A549 (cell line): ENCODE results near the gene STK16. TPM values are rescaled to one million over a fixed set of nuclear protein-coding genes. Genes with fewer than 3 reads are reported as not detected.

ENCODE experiments used
- ATAC-seq, 2 experiments: fragments of 200-7000 bp in 1 of 2; fragments of >200 bp in 1 of 2; cut with Nextera tagmentation in 1 of 2; cut with Tn5 transposase in 1 of 2; 3 replicates each; pipeline versions ENCODE4 v1.8.0 to v1.9.1; 2018 to 2020; ENCODE audit warnings: mild to moderate bottlenecking in 1 of 2, moderate library complexity in 1 of 2
- CTCF ChIA-PET: fragments of 300-600 bp; sonication (Branson Sonifier 250); formaldehyde crosslinking; extraction: SDS; loops from one replicate; lab custom pipeline; 2021; ENCODE audit warnings: antibody characterized with exemption, inconsistent platforms; lab: Yijun Ruan, JAX
- POLR2A ChIA-PET: fragments of 350-600 bp; formaldehyde crosslinking; extraction: SDS; loops from one replicate; lab custom pipeline; 2021; ENCODE audit warnings: antibody characterized with exemption, inconsistent platforms; lab: Yijun Ruan, JAX
- DNase-seq, 2 experiments: peaks; one replicate each; pipeline versions ENCODE4 v3.0.0 to v3.0.0-alpha.2; 2011 to 2016; ENCODE audit warnings: low read depth in 1 of 2, low spot score in 1 of 2
- FAIRE-seq: peaks from 2 replicates; lab custom pipeline; 2011; peaks lifted over from hg19 to GRCh38; lab: Jason Lieb, UNC
- H3K27ac ChIP-seq, 2 experiments: fragments of >200 bp; sonication (Bioruptor Twin); formaldehyde crosslinking; 3 replicates each; pipeline ENCODE4 v1.5.1; 2016 to 2017
- H3K4me1 ChIP-seq: fragments of >200 bp; sonication (Bioruptor Twin); formaldehyde crosslinking; 3 replicates; pipeline ENCODE4 v1.6.1; 2016
- H3K4me2 ChIP-seq: fragments of >200 bp; sonication (Bioruptor Twin); formaldehyde crosslinking; 3 replicates; pipeline ENCODE4 v1.6.1; 2016
- H3K4me3 ChIP-seq: fragments of >200 bp; sonication (Bioruptor Twin); formaldehyde crosslinking; 3 replicates; pipeline ENCODE4 v1.5.1; 2016
- H3K9me3 ChIP-seq: fragments of >200 bp; sonication (Bioruptor Twin); formaldehyde crosslinking; 3 replicates; pipeline ENCODE4 v1.6.1; 2016
- BHLHE40 ChIP-seq: IDR thresholded peaks from 2 replicates; pipeline ENCODE4 v1.6.1; 2012; ENCODE audit warnings: low read depth, low read length, inconsistent platforms
- CBX2 ChIP-seq: fragments of 200-600 bp; sonication (generic); IDR thresholded peaks from 2 replicates; pipeline ENCODE4 v1.6.1; 2016; ENCODE audit warnings: low read depth, mild to moderate bottlenecking, borderline replicate concordance
- CHD2 ChIP-seq: fragments of 150-350 bp; IDR thresholded peaks from 2 replicates; pipeline ENCODE4 v1.6.1; 2014; ENCODE audit warnings: low read length; ENCODE audit not compliant: partially characterized antibody
- EP300 ChIP-seq, 2 experiments: fragments of >200 bp; sonication (Bioruptor Twin); formaldehyde crosslinking; IDR thresholded peaks; 2 replicates in 1 of 2; 3 replicates in 1 of 2; pipeline ENCODE4 v1.6.1; 2016 to 2017
- ESRRA ChIP-seq: fragments of 150-350 bp; IDR thresholded peaks from 2 replicates; pipeline ENCODE4 v1.6.1; 2014; ENCODE audit warnings: mild to moderate bottlenecking, low read length, borderline replicate concordance
- FOSL2 ChIP-seq, 2 experiments: fragments of 450-650 bp in 1 of 2; fragments of >200 bp in 1 of 2; sonication (Bioruptor Twin) in 1 of 2; formaldehyde crosslinking; IDR thresholded peaks; 2 replicates each; pipeline versions ENCODE4 v1.5.0 to v1.6.1; 2016 to 2020; ENCODE audit warnings: mild to moderate bottlenecking in 1 of 2, moderate library complexity in 1 of 2
- HEYL ChIP-seq: fragments of 250-450 bp; sonication (Bioruptor Pico); IDR thresholded peaks from 2 replicates; pipeline ENCODE4 v1.8.0; 2021; ENCODE audit warnings: mild to moderate bottlenecking, moderate library complexity
- HOXB5 ChIP-seq: fragments of 250-450 bp; sonication (Bioruptor Pico); IDR thresholded peaks from 2 replicates; pipeline ENCODE4 v1.5.0; 2020; ENCODE audit warnings: mild to moderate bottlenecking, moderate library complexity
- KDM1A ChIP-seq: fragments of 200-600 bp; sonication (generic); IDR thresholded peaks from 2 replicates; pipeline ENCODE4 v1.6.1; 2016; ENCODE audit warnings: low read depth, mild to moderate bottlenecking
- MAFK ChIP-seq: fragments of 450-650 bp; IDR thresholded peaks from 2 replicates; pipeline ENCODE4 v1.6.1; 2014; ENCODE audit not compliant: partially characterized antibody
- MAZ ChIP-seq: fragments of 150-350 bp; IDR thresholded peaks from 2 replicates; pipeline ENCODE4 v1.6.1; 2014; ENCODE audit warnings: antibody characterized with exemption, low read depth, low read length, borderline replicate concordance
- PHF8 ChIP-seq: fragments of 200-600 bp; sonication (generic); IDR thresholded peaks from 2 replicates; pipeline ENCODE4 v1.6.1; 2016; ENCODE audit warnings: low read depth, mild to moderate bottlenecking, antibody characterized with exemption, moderate library complexity, borderline replicate concordance
- POLR2A ChIP-seq: IDR thresholded peaks from 2 replicates; pipeline ENCODE4 v1.6.1; 2012; ENCODE audit warnings: mild to moderate bottlenecking, low read length
- POLR2AphosphoS2 ChIP-seq: conservative IDR thresholded peaks from 2 replicates; pipeline ENCODE4 v1.6.1; 2012; ENCODE audit warnings: low read length, improper control_type of control experiment, inconsistent platforms
- RNF2 ChIP-seq: fragments of 200-600 bp; sonication (generic); IDR thresholded peaks from 2 replicates; pipeline ENCODE4 v1.6.1; 2016; ENCODE audit warnings: low read depth, mild to moderate bottlenecking, antibody characterized with exemption, moderate library complexity, borderline replicate concordance
- SMC3 ChIP-seq: fragments of >200 bp; sonication (Bioruptor Twin); formaldehyde crosslinking; IDR thresholded peaks from 3 replicates; pipeline ENCODE4 v1.6.1; 2018; ENCODE audit warnings: inconsistent platforms
- TFCP2L1 ChIP-seq: fragments of 250-450 bp; sonication (Bioruptor Pico); IDR thresholded peaks from 2 replicates; pipeline ENCODE4 v1.5.0; 2021; ENCODE audit warnings: mild to moderate bottlenecking
- TP53 ChIP-seq: fragments of 250-450 bp; sonication (Bioruptor Pico); IDR thresholded peaks from 2 replicates; pipeline ENCODE4 v1.5.0; 2021; ENCODE audit warnings: mild to moderate bottlenecking, moderate library complexity
- WGBS: methylation state at CpG from one replicate; pipeline ENCODE4 v1.1.6; 2017; ENCODE audit errors: missing lambda C conversion rate; 5-methylcytosine and 5-hydroxymethylcytosine counted together
- polyA plus RNA-seq, 4 experiments: library from polyadenylated mRNA; depleted of rRNA in 3 of 4; stranded (reverse); fragments of >200 nt; fragmentation: RNase III in 1 of 4; extraction: RNeasy Plus Mini Kit Qiagen cat#74134 plus additional on column Dnase treatment in 1 of 4; gene quantifications; 2 replicates in 3 of 4; 3 replicates in 1 of 4; pipeline ENCODE4 v1.2.3, GENCODE V29; 2011 to 2017
- TF ChIP-seq, protein P1 (sequence below): fragments of 150-350 bp; IDR thresholded peaks from 2 replicates; pipeline ENCODE4 v1.6.1; 2014; ENCODE audit warnings: low read depth, mild to moderate bottlenecking, low read length
- TF ChIP-seq, protein P2 (sequence below): fragments of >200 bp; sonication (Bioruptor Twin); formaldehyde crosslinking; IDR thresholded peaks from 2 replicates; pipeline ENCODE4 v1.6.1; 2016
- TF ChIP-seq, protein P3 (sequence below): fragments of 250-450 bp; sonication (Bioruptor Pico); IDR thresholded peaks from 2 replicates; pipeline ENCODE4 v1.5.0; 2020; ENCODE audit warnings: low read depth, mild to moderate bottlenecking, moderate library complexity
- TF ChIP-seq, protein P4 (sequence below): IDR thresholded peaks from 2 replicates; pipeline ENCODE4 v1.6.1; 2012; ENCODE audit warnings: low read depth, borderline replicate concordance
- TF ChIP-seq, protein P5 (sequence below): fragments of >200 bp; sonication (Bioruptor Twin); formaldehyde crosslinking; IDR thresholded peaks from 3 replicates; pipeline ENCODE4 v1.5.1; 2016
- TF ChIP-seq, protein P6 (sequence below): fragments of 200-600 bp; sonication (generic); IDR thresholded peaks from 2 replicates; pipeline ENCODE4 v1.6.1; 2016; ENCODE audit warnings: antibody characterized with exemption, mild to moderate bottlenecking, moderate library complexity

STK16 gene
- polyA plus RNA-seq, 2 of the 4 experiments (the other 2 are of a cell fraction): 37.0 to 43.3 TPM

DNA sequence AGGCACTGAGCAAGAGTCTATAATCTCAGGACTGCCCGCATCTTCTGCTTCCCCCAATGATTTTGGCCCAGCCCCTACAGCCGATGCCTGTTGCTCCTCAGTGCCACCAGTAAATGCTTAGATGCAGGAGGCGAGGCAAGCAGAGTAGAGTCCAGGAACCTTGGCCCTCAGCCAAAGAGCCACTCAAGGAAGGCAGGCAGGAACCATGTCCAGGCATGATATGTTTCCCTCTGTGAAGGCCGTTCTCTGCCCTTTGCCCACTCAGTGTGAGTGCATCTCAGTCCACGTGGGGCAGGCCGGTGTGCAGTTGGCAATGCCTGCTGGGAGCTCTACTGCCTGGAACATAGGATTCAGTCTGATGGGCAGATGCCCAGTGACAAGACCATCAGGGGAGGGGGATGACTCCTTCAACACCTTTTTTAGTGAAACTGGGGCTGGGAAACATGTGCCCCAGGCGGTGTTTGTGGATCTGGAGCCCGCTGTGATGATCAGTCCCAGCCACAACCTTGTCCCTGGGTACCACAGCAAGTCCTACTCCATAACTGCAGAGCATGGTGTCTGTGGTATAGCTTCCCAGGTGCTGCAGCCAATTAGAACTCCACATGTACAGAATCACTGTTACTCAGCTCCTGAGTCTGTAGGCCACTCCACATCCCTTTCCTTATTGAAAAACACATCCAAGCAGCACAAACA is 24.2 kb downstream of the STK16 start:
- peak overlapping the region; percentile 33 for H3K4me2 ChIP-seq
- FAIRE-seq (no peak), DNase-seq (no peak), ATAC-seq (no peak)
- no peak overlapping the region for H3K4me3 ChIP-seq
- POLR2A ChIA-PET: no interaction called here
- no peaks in the 10 kb centered on the region for H3K9me3 ChIP-seq
- H3K27ac ChIP-seq: peak overlapping the region; percentile 29 to 96; a peak in 5 of 6 replicates
- no peak for TF ChIP-seq KDM1A
- TF ChIP-seq, protein P1, sequence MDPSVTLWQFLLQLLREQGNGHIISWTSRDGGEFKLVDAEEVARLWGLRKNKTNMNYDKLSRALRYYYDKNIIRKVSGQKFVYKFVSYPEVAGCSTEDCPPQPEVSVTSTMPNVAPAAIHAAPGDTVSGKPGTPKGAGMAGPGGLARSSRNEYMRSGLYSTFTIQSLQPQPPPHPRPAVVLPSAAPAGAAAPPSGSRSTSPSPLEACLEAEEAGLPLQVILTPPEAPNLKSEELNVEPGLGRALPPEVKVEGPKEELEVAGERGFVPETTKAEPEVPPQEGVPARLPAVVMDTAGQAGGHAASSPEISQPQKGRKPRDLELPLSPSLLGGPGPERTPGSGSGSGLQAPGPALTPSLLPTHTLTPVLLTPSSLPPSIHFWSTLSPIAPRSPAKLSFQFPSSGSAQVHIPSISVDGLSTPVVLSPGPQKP: no peak
- TF ChIP-seq, protein P2, sequence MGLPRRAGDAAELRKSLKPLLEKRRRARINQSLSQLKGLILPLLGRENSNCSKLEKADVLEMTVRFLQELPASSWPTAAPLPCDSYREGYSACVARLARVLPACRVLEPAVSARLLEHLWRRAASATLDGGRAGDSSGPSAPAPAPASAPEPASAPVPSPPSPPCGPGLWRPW: no peak
- TF ChIP-seq TFCP2L1: no peak
- TF ChIP-seq HEYL (CRISPR knock-in tag): no peak
- TF ChIP-seq POLR2AphosphoS2: no peak
- no peak for TF ChIP-seq TP53 (CRISPR knock-in tag)
- no peak for TF ChIP-seq EP300 (IDR thresholded peaks at IDR 0.05)
- TF ChIP-seq CHD2: no peak
- WGBS: 81% methylated on average over 8 of the region's 8 CpGs
- CTCF ChIA-PET: interaction anchor here (0.7 to 4.6 kb wide), 9 partner anchors 9 to 978 kb away, joined by 3 to 24 read pairs (median 3); partner anchors contain the start of genes TUBA4A and TUBA4B
- peaks cover 46% of the 10 kb centered on the region for H3K4me1 ChIP-seq

DNA sequence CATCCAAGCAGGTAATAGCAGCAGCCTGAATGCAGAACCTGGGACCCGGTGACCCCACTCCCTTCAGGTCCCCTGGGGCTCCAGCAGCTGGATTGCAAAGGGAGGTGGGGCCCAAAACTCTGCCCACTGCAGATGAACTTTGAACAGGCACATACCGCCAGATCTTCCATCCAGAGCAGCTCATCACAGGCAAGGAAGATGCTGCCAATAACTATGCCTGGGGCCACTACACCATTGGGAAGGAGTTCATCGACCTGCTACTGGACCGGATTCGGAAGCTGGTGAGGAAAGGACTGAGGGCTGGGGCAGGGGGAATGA is 24.7 kb downstream of the STK16 start:
- POLR2A ChIA-PET: interaction anchor here (0.9 kb wide), 1 partner anchor 17 kb away, joined by 11 read pairs; the partner anchor contains the start of gene TUBA4B
- H3K27ac ChIP-seq: peak overlapping the region; percentile 29 to 96; a peak in 5 of 6 replicates

More for the DNA sequence above, 24.7 kb downstream of the STK16 start:
- no peaks in the 10 kb centered on the region for H3K9me3 ChIP-seq
- CTCF ChIA-PET: interaction anchor here (0.7 to 4.6 kb wide), 11 partner anchors 8 to 978 kb away, joined by 3 to 24 read pairs (median 3); partner anchors contain the start of genes TUBA4A and TUBA4B
- DNase-seq (no peak), FAIRE-seq (no peak), ATAC-seq (no peak)
- TF ChIP-seq MAFK (no peak), MAZ (no peak), CBX2 (no peak), PHF8 (no peak), ESRRA (no peak), FOSL2 (IDR thresholded peaks at IDR 0.05) (no peak), FOSL2 (CRISPR knock-in tag; IDR thresholded peaks at IDR 0.05) (no peak), HOXB5 (CRISPR knock-in tag) (no peak), KDM1A (no peak), SMC3 (no peak), POLR2A (no peak), BHLHE40 (no peak), RNF2 (no peak)
- TF ChIP-seq, protein P3, sequence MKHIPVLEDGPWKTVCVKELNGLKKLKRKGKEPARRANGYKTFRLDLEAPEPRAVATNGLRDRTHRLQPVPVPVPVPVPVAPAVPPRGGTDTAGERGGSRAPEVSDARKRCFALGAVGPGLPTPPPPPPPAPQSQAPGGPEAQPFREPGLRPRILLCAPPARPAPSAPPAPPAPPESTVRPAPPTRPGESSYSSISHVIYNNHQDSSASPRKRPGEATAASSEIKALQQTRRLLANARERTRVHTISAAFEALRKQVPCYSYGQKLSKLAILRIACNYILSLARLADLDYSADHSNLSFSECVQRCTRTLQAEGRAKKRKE (CRISPR knock-in tag): no peak
- TF ChIP-seq, protein P4, sequence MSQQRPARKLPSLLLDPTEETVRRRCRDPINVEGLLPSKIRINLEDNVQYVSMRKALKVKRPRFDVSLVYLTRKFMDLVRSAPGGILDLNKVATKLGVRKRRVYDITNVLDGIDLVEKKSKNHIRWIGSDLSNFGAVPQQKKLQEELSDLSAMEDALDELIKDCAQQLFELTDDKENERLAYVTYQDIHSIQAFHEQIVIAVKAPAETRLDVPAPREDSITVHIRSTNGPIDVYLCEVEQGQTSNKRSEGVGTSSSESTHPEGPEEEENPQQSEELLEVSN: no peak
- TF ChIP-seq, protein P5, sequence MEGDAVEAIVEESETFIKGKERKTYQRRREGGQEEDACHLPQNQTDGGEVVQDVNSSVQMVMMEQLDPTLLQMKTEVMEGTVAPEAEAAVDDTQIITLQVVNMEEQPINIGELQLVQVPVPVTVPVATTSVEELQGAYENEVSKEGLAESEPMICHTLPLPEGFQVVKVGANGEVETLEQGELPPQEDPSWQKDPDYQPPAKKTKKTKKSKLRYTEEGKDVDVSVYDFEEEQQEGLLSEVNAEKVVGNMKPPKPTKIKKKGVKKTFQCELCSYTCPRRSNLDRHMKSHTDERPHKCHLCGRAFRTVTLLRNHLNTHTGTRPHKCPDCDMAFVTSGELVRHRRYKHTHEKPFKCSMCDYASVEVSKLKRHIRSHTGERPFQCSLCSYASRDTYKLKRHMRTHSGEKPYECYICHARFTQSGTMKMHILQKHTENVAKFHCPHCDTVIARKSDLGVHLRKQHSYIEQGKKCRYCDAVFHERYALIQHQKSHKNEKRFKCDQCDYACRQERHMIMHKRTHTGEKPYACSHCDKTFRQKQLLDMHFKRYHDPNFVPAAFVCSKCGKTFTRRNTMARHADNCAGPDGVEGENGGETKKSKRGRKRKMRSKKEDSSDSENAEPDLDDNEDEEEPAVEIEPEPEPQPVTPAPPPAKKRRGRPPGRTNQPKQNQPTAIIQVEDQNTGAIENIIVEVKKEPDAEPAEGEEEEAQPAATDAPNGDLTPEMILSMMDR: no peak
- TF ChIP-seq, protein P2: no peak
- TF ChIP-seq, protein P6, sequence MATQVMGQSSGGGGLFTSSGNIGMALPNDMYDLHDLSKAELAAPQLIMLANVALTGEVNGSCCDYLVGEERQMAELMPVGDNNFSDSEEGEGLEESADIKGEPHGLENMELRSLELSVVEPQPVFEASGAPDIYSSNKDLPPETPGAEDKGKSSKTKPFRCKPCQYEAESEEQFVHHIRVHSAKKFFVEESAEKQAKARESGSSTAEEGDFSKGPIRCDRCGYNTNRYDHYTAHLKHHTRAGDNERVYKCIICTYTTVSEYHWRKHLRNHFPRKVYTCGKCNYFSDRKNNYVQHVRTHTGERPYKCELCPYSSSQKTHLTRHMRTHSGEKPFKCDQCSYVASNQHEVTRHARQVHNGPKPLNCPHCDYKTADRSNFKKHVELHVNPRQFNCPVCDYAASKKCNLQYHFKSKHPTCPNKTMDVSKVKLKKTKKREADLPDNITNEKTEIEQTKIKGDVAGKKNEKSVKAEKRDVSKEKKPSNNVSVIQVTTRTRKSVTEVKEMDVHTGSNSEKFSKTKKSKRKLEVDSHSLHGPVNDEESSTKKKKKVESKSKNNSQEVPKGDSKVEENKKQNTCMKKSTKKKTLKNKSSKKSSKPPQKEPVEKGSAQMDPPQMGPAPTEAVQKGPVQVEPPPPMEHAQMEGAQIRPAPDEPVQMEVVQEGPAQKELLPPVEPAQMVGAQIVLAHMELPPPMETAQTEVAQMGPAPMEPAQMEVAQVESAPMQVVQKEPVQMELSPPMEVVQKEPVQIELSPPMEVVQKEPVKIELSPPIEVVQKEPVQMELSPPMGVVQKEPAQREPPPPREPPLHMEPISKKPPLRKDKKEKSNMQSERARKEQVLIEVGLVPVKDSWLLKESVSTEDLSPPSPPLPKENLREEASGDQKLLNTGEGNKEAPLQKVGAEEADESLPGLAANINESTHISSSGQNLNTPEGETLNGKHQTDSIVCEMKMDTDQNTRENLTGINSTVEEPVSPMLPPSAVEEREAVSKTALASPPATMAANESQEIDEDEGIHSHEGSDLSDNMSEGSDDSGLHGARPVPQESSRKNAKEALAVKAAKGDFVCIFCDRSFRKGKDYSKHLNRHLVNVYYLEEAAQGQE: no peak
- TF ChIP-seq, protein P1: no peak
- H3K4me1 ChIP-seq: peaks cover 51% of the 10 kb centered on the region
- no peak overlapping the region for H3K4me3 ChIP-seq
- WGBS: 80% methylated on average over 4 of the region's 5 CpGs
- peak overlapping the region; percentile 33 for H3K4me2 ChIP-seq
